GM12878 (cell line): ENCODE measurements around the gene NDST3. TPM values are rescaled to one million over a fixed set of nuclear protein-coding genes. Genes with fewer than 3 reads are reported as not detected.

Experiments
- ATAC-seq: fragments of 200-7000 bp; cut with Tn5 transposase; 3 replicates; pipeline ENCODE4 v1.9.1; 2020; ENCODE audit warnings: mild to moderate bottlenecking, moderate library complexity
- BruUV-seq: library from RNA; stranded (reverse); fragments of 400-500 nt; replicated peaks from 2 replicates; lab custom pipeline; 2021; lab: Mats Ljungman, UMichigan
- CTCF ChIA-PET: fragments of 300-600 bp; sonication (Branson Sonifier 250); formaldehyde crosslinking; extraction: SDS; loops from one replicate; lab custom pipeline; 2021; ENCODE audit warnings: inconsistent platforms; lab: Yijun Ruan, JAX
- POLR2A ChIA-PET: fragments of 350-600 bp; formaldehyde crosslinking; extraction: SDS; loops from one replicate; lab custom pipeline; 2021; ENCODE audit warnings: inconsistent platforms; lab: Charles Lee
- RAD21 ChIA-PET: fragments of 300-600 bp; sonication (Branson Sonifier 250); formaldehyde crosslinking; loops from one replicate; lab custom pipeline; 2023; ENCODE audit warnings: antibody characterized with exemption; ENCODE audit not compliant: unreplicated experiment; lab: Charles Lee
- SMC1A ChIA-PET: fragments of 300-600 bp; sonication (Branson Sonifier 250); formaldehyde crosslinking; loops from one replicate; lab custom pipeline; 2023; ENCODE audit not compliant: unreplicated experiment, uncharacterized antibody; lab: Charles Lee
- DNase-seq: peaks from one replicate; pipeline ENCODE4 v3.0.0-alpha.2; 2011; ENCODE audit warnings: low read depth, low spot score
- FAIRE-seq: peaks from 3 replicates; lab custom pipeline; 2011; peaks lifted over from hg19 to GRCh38; lab: Jason Lieb, UNC
- H2AFZ ChIP-seq: 2 replicates; pipeline ENCODE4 v1.6.0; 2011; ENCODE audit warnings: low read depth, low read length, control low read depth; ENCODE audit not compliant: control insufficient read depth
- H3K27ac ChIP-seq: 2 replicates; pipeline ENCODE4 v1.5.1; 2011; ENCODE audit warnings: control low read depth; ENCODE audit not compliant: control insufficient read depth, insufficient read depth
- H3K27me3 ChIP-seq, 2 experiments: replicated peaks in 1 of 2; 2 replicates each; pipeline versions ENCODE4 v1.6.0 to v1.6.1; 2011; ENCODE audit warnings: low read length in 1 of 2; ENCODE audit not compliant: control insufficient read depth in 2 of 2, insufficient read depth in 2 of 2
- H3K36me3 ChIP-seq, 2 experiments: 2 replicates each; pipeline ENCODE4 v1.5.1; 2011; ENCODE audit warnings: low read length in 1 of 2; ENCODE audit not compliant: control insufficient read depth in 2 of 2, insufficient read depth in 2 of 2
- H3K4me1 ChIP-seq: 2 replicates; pipeline ENCODE4 v1.6.1; 2011; ENCODE audit warnings: mild to moderate bottlenecking, low read length, moderate library complexity, mixed read lengths; ENCODE audit not compliant: control insufficient read depth, insufficient read depth
- H3K4me2 ChIP-seq: 2 replicates; pipeline ENCODE4 v1.6.0; 2011; ENCODE audit warnings: control low read depth; ENCODE audit not compliant: control insufficient read depth, insufficient read depth
- H3K4me3 ChIP-seq: fragments of 200-600 bp; sonication (generic); 2 replicates; pipeline ENCODE4 v1.5.1; 2016
- H3K79me2 ChIP-seq: 2 replicates; pipeline ENCODE4 v1.6.0; 2011; ENCODE audit warnings: low read length; ENCODE audit not compliant: control insufficient read depth, insufficient read depth
- H3K9ac ChIP-seq: 2 replicates; pipeline ENCODE4 v1.8.0; 2011; ENCODE audit warnings: low read length, control low read depth, mixed read lengths; ENCODE audit not compliant: control insufficient read depth, insufficient read depth
- H3K9me3 ChIP-seq: replicated peaks from 3 replicates; pipeline ENCODE4 v1.5.1; 2011; ENCODE audit warnings: mild to moderate bottlenecking, low read length; ENCODE audit not compliant: control insufficient read depth, insufficient read depth
- H4K20me1 ChIP-seq: 2 replicates; pipeline ENCODE4 v1.6.0; 2011; ENCODE audit not compliant: control insufficient read depth, insufficient read depth
- CBFB ChIP-seq: IDR thresholded peaks from 2 replicates; pipeline ENCODE4 v1.6.1; 2016; ENCODE audit warnings: antibody characterized with exemption, low read depth
- ESRRA ChIP-seq: IDR thresholded peaks from 2 replicates; pipeline ENCODE4 v1.6.1; 2012; ENCODE audit warnings: mild to moderate bottlenecking, low read length, improper control_type of control experiment
- FOXK2 ChIP-seq: fragments of 450-650 bp; IDR thresholded peaks from 2 replicates; pipeline ENCODE4 v1.6.1; 2017; ENCODE audit warnings: mild to moderate bottlenecking, moderate library complexity
- MTA3 ChIP-seq: IDR thresholded peaks from 2 replicates; pipeline ENCODE4 v1.6.1; 2012; ENCODE audit warnings: low read length, inconsistent platforms, borderline replicate concordance
- NFYB ChIP-seq: IDR thresholded peaks from 2 replicates; pipeline ENCODE4 v1.6.1; 2011; ENCODE audit warnings: low read depth, mild to moderate bottlenecking, low read length, improper control_type of control experiment, moderate library complexity; ENCODE audit not compliant: insufficient read depth
- RFX5 ChIP-seq: IDR thresholded peaks from 2 replicates; pipeline ENCODE4 v1.6.1; 2011; ENCODE audit warnings: low read depth, low read length, improper control_type of control experiment
- SMAD1 ChIP-seq: fragments of 450-650 bp; IDR thresholded peaks from 2 replicates; pipeline ENCODE4 v1.6.1; 2018; ENCODE audit warnings: mild to moderate bottlenecking, low read depth; ENCODE audit not compliant: partially characterized antibody
- SUZ12 ChIP-seq: fragments of 200-600 bp; sonication (generic); IDR thresholded peaks from one replicate; pipeline ENCODE4 v1.6.1; 2018; ENCODE audit warnings: antibody characterized with exemption, mild to moderate bottlenecking; ENCODE audit not compliant: unreplicated experiment
- ZNF622 ChIP-seq: fragments of 450-650 bp; IDR thresholded peaks from 2 replicates; pipeline ENCODE4 v1.6.1; 2017; ENCODE audit warnings: mild to moderate bottlenecking, inconsistent platforms
- WGBS: methylation state at CpG from one replicate; pipeline ENCODE4 v1.1.6; 2016; ENCODE audit warnings: low lambda C conversion rate; ENCODE audit not compliant: insufficient replicate concordance, insufficient coverage; ENCODE audit errors: missing lambda C conversion rate; 5-methylcytosine and 5-hydroxymethylcytosine counted together
- in situ Hi-C: fragments of 300-500 bp; cut with MboI; formaldehyde crosslinking; loops from 9 replicates; pipeline ENCODE4 v1.14.3; 2018; ENCODE audit warnings: mixed read lengths
- intact Hi-C: fragments of 100-400 bp; cut with micrococcal nuclease; formaldehyde crosslinking; loops from one replicate; pipeline ENCODE4 v1.14.2; 2022; ENCODE audit not compliant: unreplicated experiment
- polyA plus RNA-seq, 11 experiments: library from polyadenylated mRNA; depleted of rRNA in 4 of 11; unstranded in 6 of 11; stranded (reverse) in 5 of 11; fragments of >200 nt; fragmentation: Nextera tagmentation in 4 of 11; fragmentation: Illumina TruSeq in 1 of 11; extraction: Ambion mirVana in 4 of 11; extraction: Trizol in 1 of 11; gene quantifications; 1 replicate in 1 of 11; 2 replicates in 10 of 11; pipeline versions ENCODE4 v1.2.1 to v1.2.3, GENCODE V29; 2011 to 2016; ENCODE audit warnings: inconsistent platforms in 2 of 11, missing spikeins in 2 of 11, low read depth in 1 of 11
- total RNA-seq, 4 experiments: library from RNA; depleted of rRNA in 3 of 4; stranded (reverse); fragments of >200 nt in 3 of 4; fragmentation: Illumina TruSeq in 1 of 4; extraction: Trizol in 1 of 4; gene quantifications; 2 replicates each; pipeline versions ENCODE4 v1.2.1 to v1.2.3, GENCODE V29; 2013 to 2021
- TF ChIP-seq, protein P1 (sequence below): IDR thresholded peaks from 2 replicates; pipeline ENCODE4 v1.6.1; 2011; ENCODE audit warnings: low read depth, mild to moderate bottlenecking, low read length, moderate library complexity, borderline replicate concordance; ENCODE audit errors: extremely low read depth
- TF ChIP-seq, protein P2 (sequence below): fragments of 450-650 bp; IDR thresholded peaks from 2 replicates; pipeline ENCODE4 v1.6.1; 2017; ENCODE audit warnings: antibody characterized with exemption, mild to moderate bottlenecking, moderate library complexity

The NDST3 gene
- total and polyA plus RNA-seq, 10 of the 15 experiments (the other 5 are each of a cell fraction or from before 2014, with no cell fraction given) = 0.03 TPM; not detected in 8

DNA sequence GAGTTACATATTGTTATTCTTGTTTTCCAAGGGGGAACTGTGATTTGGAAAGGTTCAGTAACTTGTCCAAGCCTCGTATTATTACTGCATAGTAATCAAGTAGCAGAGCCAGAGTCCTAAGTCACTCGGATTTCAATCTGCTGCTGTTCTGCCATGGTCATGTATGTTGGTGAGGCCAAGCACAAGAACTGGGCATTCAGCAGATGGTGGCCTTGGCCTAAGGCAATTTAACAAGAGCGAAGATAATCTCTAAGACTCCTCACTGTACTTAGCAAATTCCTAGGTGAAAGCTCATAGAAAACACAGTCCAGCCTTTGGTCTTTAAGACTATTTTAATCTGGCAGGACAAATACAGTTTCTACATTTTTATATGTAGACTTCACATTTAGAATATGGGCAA, 64.8 kb downstream of the NDST3 start:
- ChIA-PET RAD21 (no interaction called here), POLR2A (no interaction called here), SMC1A (no interaction called here), CTCF (interaction anchor here (0.8 kb wide), 1 partner anchor 22 kb away, joined by 3 read pairs; no protein-coding TSS in a partner anchor)
- Histone ChIP-seq H3K4me1 (no peaks in the 10 kb centered on the region), H3K27ac (no peak overlapping the region), H3K4me2 (no peak overlapping the region), H3K9ac (no peak overlapping the region), H3K79me2 (no peaks in the 10 kb centered on the region), H3K9me3 (no peaks in the 10 kb centered on the region), H4K20me1 (no peaks in the 10 kb centered on the region), H3K36me3 (no peaks in the 10 kb centered on the region), H3K27me3 (no peaks in the 10 kb centered on the region), H2AFZ (no peak overlapping the region), H3K4me3 (no peak overlapping the region)
- intact Hi-C loops = no loop called here
- BruUV-seq = no TSS peak
- no peak for FAIRE-seq
- no peak for TF ChIP-seq ESRRA
- no peak for TF ChIP-seq RFX5
- no peak for TF ChIP-seq SUZ12
- TF ChIP-seq FOXK2 = no peak
- TF ChIP-seq ZNF622 = no peak
- TF ChIP-seq, protein P1, sequence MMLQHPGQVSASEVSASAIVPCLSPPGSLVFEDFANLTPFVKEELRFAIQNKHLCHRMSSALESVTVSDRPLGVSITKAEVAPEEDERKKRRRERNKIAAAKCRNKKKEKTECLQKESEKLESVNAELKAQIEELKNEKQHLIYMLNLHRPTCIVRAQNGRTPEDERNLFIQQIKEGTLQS = no peak
- TF ChIP-seq, protein P2, sequence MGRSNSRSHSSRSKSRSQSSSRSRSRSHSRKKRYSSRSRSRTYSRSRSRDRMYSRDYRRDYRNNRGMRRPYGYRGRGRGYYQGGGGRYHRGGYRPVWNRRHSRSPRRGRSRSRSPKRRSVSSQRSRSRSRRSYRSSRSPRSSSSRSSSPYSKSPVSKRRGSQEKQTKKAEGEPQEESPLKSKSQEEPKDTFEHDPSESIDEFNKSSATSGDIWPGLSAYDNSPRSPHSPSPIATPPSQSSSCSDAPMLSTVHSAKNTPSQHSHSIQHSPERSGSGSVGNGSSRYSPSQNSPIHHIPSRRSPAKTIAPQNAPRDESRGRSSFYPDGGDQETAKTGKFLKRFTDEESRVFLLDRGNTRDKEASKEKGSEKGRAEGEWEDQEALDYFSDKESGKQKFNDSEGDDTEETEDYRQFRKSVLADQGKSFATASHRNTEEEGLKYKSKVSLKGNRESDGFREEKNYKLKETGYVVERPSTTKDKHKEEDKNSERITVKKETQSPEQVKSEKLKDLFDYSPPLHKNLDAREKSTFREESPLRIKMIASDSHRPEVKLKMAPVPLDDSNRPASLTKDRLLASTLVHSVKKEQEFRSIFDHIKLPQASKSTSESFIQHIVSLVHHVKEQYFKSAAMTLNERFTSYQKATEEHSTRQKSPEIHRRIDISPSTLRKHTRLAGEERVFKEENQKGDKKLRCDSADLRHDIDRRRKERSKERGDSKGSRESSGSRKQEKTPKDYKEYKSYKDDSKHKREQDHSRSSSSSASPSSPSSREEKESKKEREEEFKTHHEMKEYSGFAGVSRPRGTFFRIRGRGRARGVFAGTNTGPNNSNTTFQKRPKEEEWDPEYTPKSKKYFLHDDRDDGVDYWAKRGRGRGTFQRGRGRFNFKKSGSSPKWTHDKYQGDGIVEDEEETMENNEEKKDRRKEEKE = no peak
- no peak for TF ChIP-seq SMAD1
- no peak for TF ChIP-seq NFYB
- TF ChIP-seq CBFB = no peak
- TF ChIP-seq MTA3 = no peak
- in situ Hi-C loops = no loop called here
- DNase-seq = no peak
- 24% methylated on average over 3 of the region's 3 CpGs for WGBS
- no peak for ATAC-seq
